22Rv1 (cell line): ENCODE measurements around the gene IL17REL.

ENCODE experiments used
- CTCF ChIP-seq: fragments of 450-650 bp; IDR thresholded peaks from 2 replicates; pipeline ENCODE4 v1.5.1; 2017; ENCODE audit warnings: mild to moderate bottlenecking
- ZFX ChIP-seq: fragments of 450-650 bp; IDR thresholded peaks from 2 replicates; pipeline ENCODE4 v1.6.1; 2017; ENCODE audit warnings: antibody characterized with exemption, borderline replicate concordance

DNA sequence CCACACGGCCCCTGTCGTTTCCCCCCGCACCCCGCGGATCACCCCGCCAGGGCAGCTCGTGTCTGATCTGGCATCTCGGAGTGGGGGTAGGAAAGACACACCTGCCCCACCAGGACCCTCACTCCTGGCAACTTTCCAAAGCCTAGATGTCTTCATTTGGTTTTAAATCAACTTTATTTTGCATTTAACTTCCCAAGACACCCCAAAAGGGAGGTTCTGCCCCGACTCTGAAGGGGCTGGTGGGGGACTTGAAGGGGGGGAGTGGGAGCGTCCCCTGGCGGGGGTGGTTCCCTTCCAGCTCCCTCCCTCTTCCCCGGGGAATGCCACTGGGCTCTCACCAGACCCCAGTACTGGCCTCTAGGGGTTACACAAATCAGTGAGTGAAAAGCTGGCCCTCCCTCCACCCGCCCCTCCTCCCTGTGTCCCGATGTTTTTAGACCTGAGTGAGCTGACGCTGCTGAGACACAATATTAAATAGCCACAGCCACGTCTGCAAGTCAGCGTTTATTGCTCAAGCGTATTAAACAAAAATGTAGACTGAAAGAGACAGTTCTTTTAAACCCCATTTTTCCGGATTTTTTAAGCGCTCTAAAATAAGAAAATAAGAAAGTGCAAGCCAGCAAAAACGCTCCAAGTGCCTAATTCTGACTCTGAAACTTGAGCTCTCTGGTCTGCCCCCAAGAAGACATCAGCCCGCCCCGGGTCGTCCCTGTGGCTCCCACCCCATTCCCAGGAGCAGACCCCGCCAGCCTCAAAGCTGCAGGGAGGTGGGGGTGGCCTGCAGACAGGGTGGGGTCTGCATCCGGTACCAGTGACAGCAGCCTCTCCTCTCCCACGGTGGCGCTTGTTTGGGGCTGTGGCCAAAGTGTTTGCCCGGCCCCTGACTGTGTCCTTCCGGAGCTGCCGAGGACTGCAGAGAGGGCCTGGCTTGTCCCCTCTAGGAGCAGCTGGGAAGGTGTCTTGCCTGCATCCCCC is 46.6 kb upstream of the IL17REL start:
- TF ChIP-seq CTCF (no peak), ZFX (no peak)
